ENCODE results near the gene ALLC.
"Not testable (repeated sequence)": the region's sequence is repeated elsewhere in the genome, so short reads cannot be mapped to it uniquely, and the experiment has no call there.

The ALLC gene

GRCh38 chr2:3615541-3616200 is 42.3 kb upstream of the ALLC start:
- H3K9me3 ChIP-seq (ENCODE audit: control insufficient read depth in 2 of 2, low read length in 2 of 2); H3K4me3 ChIP-seq (ENCODE audit: low read length in 2 of 2); H3K27ac ChIP-seq (ENCODE audit: low read depth in 2 of 2, low read length in 2 of 2): not testable (repeated sequence)

GRCh38 chr2:3616435-3617197 is 41.4 kb upstream of the ALLC start:
- not testable (repeated sequence) for H3K4me3 ChIP-seq (ENCODE audit: low read length in 2 of 2); H3K9ac ChIP-seq (ENCODE audit: low read depth in 1 of 2, low read length in 2 of 2); H3K9me3 ChIP-seq (ENCODE audit: control insufficient read depth in 2 of 2, low read length in 2 of 2); H3K27ac ChIP-seq (ENCODE audit: low read depth in 2 of 2, low read length in 2 of 2); H3K36me3 ChIP-seq (ENCODE audit: control insufficient read depth in 2 of 2, insufficient read depth in 2 of 2, low read length in 2 of 2); H3K27me3 ChIP-seq (ENCODE audit: control insufficient read depth in 2 of 2, insufficient read depth in 2 of 2, low read length in 2 of 2); H3K4me1 ChIP-seq (ENCODE audit: control insufficient read depth in 2 of 2, insufficient read depth in 2 of 2, low read length in 2 of 2)

More at GRCh38 chr2:3615541-3616200, 42.3 kb upstream of the ALLC start:
- not testable (repeated sequence) for H3K4me1 ChIP-seq (ENCODE audit: control insufficient read depth in 2 of 2, insufficient read depth in 2 of 2, low read length in 2 of 2); H3K27me3 ChIP-seq (ENCODE audit: control insufficient read depth in 2 of 2, insufficient read depth in 2 of 2, low read length in 2 of 2); H3K36me3 ChIP-seq (ENCODE audit: control insufficient read depth in 2 of 2, insufficient read depth in 2 of 2, low read length in 2 of 2); H3K9ac ChIP-seq (ENCODE audit: low read depth in 1 of 2, low read length in 2 of 2)

GRCh38 chr2:3617198-3617890 is 40.7 kb upstream of the ALLC start:
- Histone ChIP-seq H3K9me3 (ENCODE audit: control insufficient read depth in 2 of 2, low read length in 2 of 2) (no peaks in the 10 kb centered on the region), H3K9ac (ENCODE audit: low read depth in 1 of 2, low read length in 2 of 2) (no peak overlapping the region), H3K27ac (ENCODE audit: low read depth in 2 of 2, low read length in 2 of 2) (no peak overlapping the region), H3K4me1 (ENCODE audit: control insufficient read depth in 2 of 2, insufficient read depth in 2 of 2, low read length in 2 of 2) (no peaks in the 10 kb centered on the region), H3K4me3 (ENCODE audit: low read length in 2 of 2) (no peak overlapping the region), H3K36me3 (ENCODE audit: control insufficient read depth in 2 of 2, insufficient read depth in 2 of 2, low read length in 2 of 2) (no peaks in the 10 kb centered on the region), H3K27me3 (ENCODE audit: control insufficient read depth in 2 of 2, insufficient read depth in 2 of 2, low read length in 2 of 2) (no peaks in the 10 kb centered on the region)

- Histone ChIP-seq H3K27me3 (ENCODE audit: control insufficient read depth in 2 of 2, insufficient read depth in 2 of 2, low read length in 2 of 2) (no peaks in the 10 kb centered on the region), H3K4me1 (ENCODE audit: control insufficient read depth in 2 of 2, insufficient read depth in 2 of 2, low read length in 2 of 2) (no peaks in the 10 kb centered on the region), H3K27ac (ENCODE audit: low read depth in 2 of 2, low read length in 2 of 2) (no peak overlapping the region), H3K9me3 (ENCODE audit: control insufficient read depth in 2 of 2, low read length in 2 of 2) (no peaks in the 10 kb centered on the region), H3K9ac (ENCODE audit: low read depth in 1 of 2, low read length in 2 of 2) (no peak overlapping the region), H3K4me3 (ENCODE audit: low read length in 2 of 2) (no peak overlapping the region), H3K36me3 (ENCODE audit: control insufficient read depth in 2 of 2, insufficient read depth in 2 of 2, low read length in 2 of 2) (no peaks in the 10 kb centered on the region)
These were observed 39.6 kb upstream of the ALLC start for GRCh38 chr2:3618367-3618766.

- Histone ChIP-seq H3K36me3 (ENCODE audit: control insufficient read depth in 2 of 2, insufficient read depth in 2 of 2, low read length in 2 of 2) (no peaks in the 10 kb centered on the region), H3K27ac (ENCODE audit: low read depth in 2 of 2, low read length in 2 of 2) (no peak overlapping the region), H3K4me1 (ENCODE audit: control insufficient read depth in 2 of 2, insufficient read depth in 2 of 2, low read length in 2 of 2) (no peaks in the 10 kb centered on the region), H3K4me3 (ENCODE audit: low read length in 2 of 2) (no peak overlapping the region), H3K9me3 (ENCODE audit: control insufficient read depth in 2 of 2, low read length in 2 of 2) (no peaks in the 10 kb centered on the region), H3K27me3 (ENCODE audit: control insufficient read depth in 2 of 2, insufficient read depth in 2 of 2, low read length in 2 of 2) (no peaks in the 10 kb centered on the region), H3K9ac (ENCODE audit: low read depth in 1 of 2, low read length in 2 of 2) (no peak overlapping the region)
These were observed 39.0 kb upstream of the ALLC start for GRCh38 chr2:3619033-3619432.

- not testable (repeated sequence) for H3K9ac ChIP-seq (ENCODE audit: low read depth in 1 of 2, low read length in 2 of 2); H3K36me3 ChIP-seq (ENCODE audit: control insufficient read depth in 2 of 2, insufficient read depth in 2 of 2, low read length in 2 of 2); H3K27ac ChIP-seq (ENCODE audit: low read depth in 2 of 2, low read length in 2 of 2); H3K27me3 ChIP-seq (ENCODE audit: control insufficient read depth in 2 of 2, insufficient read depth in 2 of 2, low read length in 2 of 2); H3K4me1 ChIP-seq (ENCODE audit: control insufficient read depth in 2 of 2, insufficient read depth in 2 of 2, low read length in 2 of 2); H3K9me3 ChIP-seq (ENCODE audit: control insufficient read depth in 2 of 2, low read length in 2 of 2); H3K4me3 ChIP-seq (ENCODE audit: low read length in 2 of 2)
These were observed 38.3 kb upstream of the ALLC start for GRCh38 chr2:3619661-3620060.

- H3K36me3 ChIP-seq (ENCODE audit: control insufficient read depth in 2 of 2, insufficient read depth in 2 of 2, low read length in 2 of 2): no peaks in the 10 kb centered on the region
- no peaks in the 10 kb centered on the region for H3K4me1 ChIP-seq (ENCODE audit: control insufficient read depth in 2 of 2, insufficient read depth in 2 of 2, low read length in 2 of 2)
- no peak overlapping the region for H3K9ac ChIP-seq (ENCODE audit: low read depth in 1 of 2, low read length in 2 of 2)
- no peaks in the 10 kb centered on the region for H3K27me3 ChIP-seq (ENCODE audit: control insufficient read depth in 2 of 2, insufficient read depth in 2 of 2, low read length in 2 of 2)
- H3K4me3 ChIP-seq (ENCODE audit: low read length in 2 of 2): no peak overlapping the region
- H3K27ac ChIP-seq (ENCODE audit: low read depth in 2 of 2, low read length in 2 of 2): no peak overlapping the region
- H3K9me3 ChIP-seq (ENCODE audit: control insufficient read depth in 2 of 2, low read length in 2 of 2): no peaks in the 10 kb centered on the region
These were observed 37.2 kb upstream of the ALLC start for GRCh38 chr2:3620834-3621233.

GRCh38 chr2:3622967-3623366 is 35.0 kb upstream of the ALLC start:
- H3K9me3 ChIP-seq (ENCODE audit: control insufficient read depth in 2 of 2, low read length in 2 of 2): no peaks in the 10 kb centered on the region
- no peaks in the 10 kb centered on the region for H3K36me3 ChIP-seq (ENCODE audit: control insufficient read depth in 2 of 2, insufficient read depth in 2 of 2, low read length in 2 of 2)
- H3K4me1 ChIP-seq (ENCODE audit: control insufficient read depth in 2 of 2, insufficient read depth in 2 of 2, low read length in 2 of 2): no peaks in the 10 kb centered on the region
- H3K9ac ChIP-seq (ENCODE audit: low read depth in 1 of 2, low read length in 2 of 2): no peak overlapping the region
- H3K27me3 ChIP-seq (ENCODE audit: control insufficient read depth in 2 of 2, insufficient read depth in 2 of 2, low read length in 2 of 2): no peaks in the 10 kb centered on the region
- no peak overlapping the region for H3K4me3 ChIP-seq (ENCODE audit: low read length in 2 of 2)
- no peak overlapping the region for H3K27ac ChIP-seq (ENCODE audit: low read depth in 2 of 2, low read length in 2 of 2)

- Histone ChIP-seq H3K4me1 (ENCODE audit: control insufficient read depth in 2 of 2, insufficient read depth in 2 of 2, low read length in 2 of 2) (no peaks in the 10 kb centered on the region), H3K9ac (ENCODE audit: low read depth in 1 of 2, low read length in 2 of 2) (no peak overlapping the region), H3K36me3 (ENCODE audit: control insufficient read depth in 2 of 2, insufficient read depth in 2 of 2, low read length in 2 of 2) (no peaks in the 10 kb centered on the region), H3K27me3 (ENCODE audit: control insufficient read depth in 2 of 2, insufficient read depth in 2 of 2, low read length in 2 of 2) (no peaks in the 10 kb centered on the region), H3K4me3 (ENCODE audit: low read length in 2 of 2) (no peak overlapping the region), H3K27ac (ENCODE audit: low read depth in 2 of 2, low read length in 2 of 2) (no peak overlapping the region), H3K9me3 (ENCODE audit: control insufficient read depth in 2 of 2, low read length in 2 of 2) (no peaks in the 10 kb centered on the region)
These were observed 33.8 kb upstream of the ALLC start for GRCh38 chr2:3624059-3624794.

- H3K36me3 ChIP-seq (ENCODE audit: control insufficient read depth in 2 of 2, insufficient read depth in 2 of 2, low read length in 2 of 2): no peaks in the 10 kb centered on the region
- no peaks in the 10 kb centered on the region for H3K9me3 ChIP-seq (ENCODE audit: control insufficient read depth in 2 of 2, low read length in 2 of 2)
- H3K27ac ChIP-seq (ENCODE audit: low read depth in 2 of 2, low read length in 2 of 2): no peak overlapping the region
- no peak overlapping the region for H3K9ac ChIP-seq (ENCODE audit: low read depth in 1 of 2, low read length in 2 of 2)
- no peak overlapping the region for H3K4me3 ChIP-seq (ENCODE audit: low read length in 2 of 2)
- no peaks in the 10 kb centered on the region for H3K4me1 ChIP-seq (ENCODE audit: control insufficient read depth in 2 of 2, insufficient read depth in 2 of 2, low read length in 2 of 2)
- no peaks in the 10 kb centered on the region for H3K27me3 ChIP-seq (ENCODE audit: control insufficient read depth in 2 of 2, insufficient read depth in 2 of 2, low read length in 2 of 2)
These were observed 32.8 kb upstream of the ALLC start for GRCh38 chr2:3625186-3625585.

Data from mucosa of rectum (tissue), 2 donors.